ENCODE data around the gene SMPDL3A. TPM values are rescaled to one million over a fixed set of nuclear protein-coding genes. Genes with fewer than 3 reads are reported as not detected.

The SMPDL3A gene
- total and polyA plus RNA-seq, 4 donors: 1.5 to 14.3 (median 6.2) TPM

- H3K4me1 ChIP-seq (ENCODE audit: control insufficient read depth in 1 of 2, insufficient read depth in 2 of 2, low read length in 2 of 2): no peaks in the 10 kb centered on the region
- intact Hi-C loops (cut with DNase I): no loop called here
- H3K27me3 ChIP-seq (ENCODE audit: control insufficient read depth in 1 of 2, insufficient read depth in 2 of 2, low read length in 1 of 2): peaks cover 0 to 2% of the 10 kb centered on the region in 2 donors
- no peaks in the 10 kb centered on the region for H3K36me3 ChIP-seq (ENCODE audit: control insufficient read depth in 1 of 2, insufficient read depth in 2 of 2, low read length in 1 of 2)
- H3K27ac ChIP-seq (ENCODE audit: low read depth in 1 of 2, low read length in 2 of 2): no peak overlapping the region
- H3K4me3 ChIP-seq (ENCODE audit: low read length in 2 of 2): no peak overlapping the region
- WGBS, 2 donors: 93 to 94% methylated on average over 7 of the region's 7 CpGs
- H3K9me3 ChIP-seq (ENCODE audit: control insufficient read depth, low read length): no peaks in the 10 kb centered on the region
- DNase-seq: no peak
- no peak for ATAC-seq (ENCODE audit: low FRiP score)
Measured at GRCh38 chr6:122781716-122782115, 7.3 kb upstream of the SMPDL3A start.

GRCh38 chr6:122783401-122783800 lies 5.7 kb upstream of the SMPDL3A start:
- ATAC-seq (ENCODE audit: low FRiP score) (no peak), DNase-seq (no peak)
- H3K4me1 ChIP-seq (ENCODE audit: control insufficient read depth in 1 of 2, insufficient read depth in 2 of 2, low read length in 2 of 2): no peaks in the 10 kb centered on the region
- H3K27me3 ChIP-seq (ENCODE audit: control insufficient read depth in 1 of 2, insufficient read depth in 2 of 2, low read length in 1 of 2): peaks cover 0 to 2% of the 10 kb centered on the region in 2 donors
- no peaks in the 10 kb centered on the region for H3K36me3 ChIP-seq (ENCODE audit: control insufficient read depth in 1 of 2, insufficient read depth in 2 of 2, low read length in 1 of 2)
- intact Hi-C loops (cut with DNase I): no loop called here
- no peaks in the 10 kb centered on the region for H3K9me3 ChIP-seq (ENCODE audit: control insufficient read depth, low read length)
- 68 to 69% methylated on average over 4 of the region's 4 CpGs for WGBS, 2 donors
- no peak overlapping the region for H3K4me3 ChIP-seq (ENCODE audit: low read length in 2 of 2)
- H3K27ac ChIP-seq (ENCODE audit: low read depth in 1 of 2, low read length in 2 of 2): no peak overlapping the region

GRCh38 chr6:122785891-122786290 lies 3.2 kb upstream of the SMPDL3A start:
- WGBS, 2 donors: 95 to 100% methylated on average over 1 of the region's 1 CpG
- no peak for ATAC-seq (ENCODE audit: low FRiP score)
- DNase-seq: no peak
- intact Hi-C loops (cut with DNase I): no loop called here
- Histone ChIP-seq H3K4me3 (ENCODE audit: low read length in 2 of 2) (no peak overlapping the region), H3K4me1 (ENCODE audit: control insufficient read depth in 1 of 2, insufficient read depth in 2 of 2, low read length in 2 of 2) (no peaks in the 10 kb centered on the region), H3K9me3 (ENCODE audit: control insufficient read depth, low read length) (no peaks in the 10 kb centered on the region), H3K27ac (ENCODE audit: low read depth in 1 of 2, low read length in 2 of 2) (no peak overlapping the region), H3K36me3 (ENCODE audit: control insufficient read depth in 1 of 2, insufficient read depth in 2 of 2, low read length in 1 of 2) (no peaks in the 10 kb centered on the region), H3K27me3 (ENCODE audit: control insufficient read depth in 1 of 2, insufficient read depth in 2 of 2, low read length in 1 of 2) (no peaks in the 10 kb centered on the region)

- intact Hi-C loops (cut with DNase I): no loop called here
- Histone ChIP-seq H3K4me1 (ENCODE audit: control insufficient read depth in 1 of 2, insufficient read depth in 2 of 2, low read length in 2 of 2) (no peaks in the 10 kb centered on the region), H3K36me3 (ENCODE audit: control insufficient read depth in 1 of 2, insufficient read depth in 2 of 2, low read length in 1 of 2) (no peaks in the 10 kb centered on the region), H3K9me3 (ENCODE audit: control insufficient read depth, low read length) (no peaks in the 10 kb centered on the region), H3K27me3 (ENCODE audit: control insufficient read depth in 1 of 2, insufficient read depth in 2 of 2, low read length in 1 of 2) (no peaks in the 10 kb centered on the region), H3K4me3 (ENCODE audit: low read length in 2 of 2) (no peak overlapping the region), H3K27ac (ENCODE audit: low read depth in 1 of 2, low read length in 2 of 2) (no peak overlapping the region)
- WGBS, 2 donors: 65 to 75% methylated on average over 4 of the region's 4 CpGs
- ATAC-seq (ENCODE audit: low FRiP score): no peak
- no peak for DNase-seq
Measured at GRCh38 chr6:122787721-122788120, 1.3 kb upstream of the SMPDL3A start.

DNA sequence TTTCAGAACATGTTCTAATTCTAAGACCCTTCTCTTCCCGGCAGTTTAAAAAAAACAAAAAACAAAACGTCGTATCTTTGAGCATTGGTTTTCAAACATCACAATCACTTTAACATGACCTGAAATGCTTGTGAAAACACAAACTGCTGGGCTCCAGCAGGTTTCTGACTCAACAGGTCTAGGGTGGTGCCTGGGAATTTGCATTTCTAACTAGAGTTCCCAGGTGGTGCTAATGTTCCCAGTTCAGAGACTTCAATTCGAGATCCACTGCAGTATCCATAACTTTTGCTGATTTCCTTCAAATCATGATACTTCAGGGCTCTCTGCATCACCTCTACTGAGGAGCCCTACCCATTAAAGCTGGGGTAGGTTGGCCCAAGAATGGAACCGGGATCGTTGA lies 850 bp upstream of the SMPDL3A start:
- 24 to 32% methylated on average over 6 of the region's 6 CpGs for WGBS, 2 donors

GRCh38 chr6:122788663-122789181 lies 336 bp upstream of the SMPDL3A start:
- WGBS, 2 donors: 10 to 11% methylated on average over 10 of the region's 10 CpGs
- H3K4me1 ChIP-seq (ENCODE audit: control insufficient read depth in 1 of 2, insufficient read depth in 2 of 2, low read length in 2 of 2): no peaks in the 10 kb centered on the region
- peak overlapping the region in 1 of 2 donors; percentile 9 for H3K27ac ChIP-seq (ENCODE audit: low read depth in 1 of 2, low read length in 2 of 2)
- H3K9me3 ChIP-seq (ENCODE audit: control insufficient read depth, low read length): no peaks in the 10 kb centered on the region
- intact Hi-C loops (cut with DNase I): no loop called here
- no peak for DNase-seq
- no peaks in the 10 kb centered on the region for H3K36me3 ChIP-seq (ENCODE audit: control insufficient read depth in 1 of 2, insufficient read depth in 2 of 2, low read length in 1 of 2)
- H3K27me3 ChIP-seq (ENCODE audit: control insufficient read depth in 1 of 2, insufficient read depth in 2 of 2, low read length in 1 of 2): no peaks in the 10 kb centered on the region
- H3K4me3 ChIP-seq (ENCODE audit: low read length in 2 of 2): peak overlapping the region; percentile 54 to 71
- ATAC-seq (ENCODE audit: low FRiP score): no peak

More for the DNA sequence above, 850 bp upstream of the SMPDL3A start:
- DNase-seq (no peak), ATAC-seq (ENCODE audit: low FRiP score) (no peak)
- intact Hi-C loops (cut with DNase I): no loop called here
- H3K4me1 ChIP-seq (ENCODE audit: control insufficient read depth in 1 of 2, insufficient read depth in 2 of 2, low read length in 2 of 2): no peaks in the 10 kb centered on the region
- H3K9me3 ChIP-seq (ENCODE audit: control insufficient read depth, low read length): no peaks in the 10 kb centered on the region
- no peak overlapping the region for H3K27ac ChIP-seq (ENCODE audit: low read depth in 1 of 2, low read length in 2 of 2)
- no peak overlapping the region for H3K4me3 ChIP-seq (ENCODE audit: low read length in 2 of 2)
- no peaks in the 10 kb centered on the region for H3K27me3 ChIP-seq (ENCODE audit: control insufficient read depth in 1 of 2, insufficient read depth in 2 of 2, low read length in 1 of 2)
- no peaks in the 10 kb centered on the region for H3K36me3 ChIP-seq (ENCODE audit: control insufficient read depth in 1 of 2, insufficient read depth in 2 of 2, low read length in 1 of 2)

DNA sequence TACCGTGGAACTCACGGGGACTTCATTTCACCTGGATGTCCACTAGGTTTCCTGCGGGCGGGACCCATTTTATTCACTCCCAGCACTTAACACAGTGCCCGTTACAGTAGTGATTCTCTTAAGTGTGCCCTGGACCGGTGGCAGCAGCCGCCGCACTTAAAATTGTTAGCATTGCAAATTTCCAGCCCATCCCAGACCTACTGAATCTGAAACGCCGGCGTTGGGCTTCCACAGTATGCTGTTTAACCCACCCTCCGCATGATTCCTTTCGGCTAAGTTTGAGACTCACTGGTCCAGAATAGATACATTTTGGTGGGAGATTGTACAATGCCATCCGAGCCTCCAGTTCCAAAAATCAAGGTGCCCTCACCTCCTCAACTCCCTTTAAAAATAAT lies 967 bp downstream of the SMPDL3A start:
- DNase-seq (peak in 1 of 2 donors; percentile 48), ATAC-seq (ENCODE audit: low FRiP score) (no peak)
- H3K9me3 ChIP-seq (ENCODE audit: control insufficient read depth, low read length): no peaks in the 10 kb centered on the region
- WGBS, 2 donors: 4 to 5% methylated on average over 14 of the region's 14 CpGs
- H3K4me3 ChIP-seq (ENCODE audit: low read length in 2 of 2): peak overlapping the region; percentile 54 to 71
- intact Hi-C loops (cut with DNase I): no loop called here
- H3K36me3 ChIP-seq (ENCODE audit: control insufficient read depth in 1 of 2, insufficient read depth in 2 of 2, low read length in 1 of 2): no peaks in the 10 kb centered on the region
- H3K27ac ChIP-seq (ENCODE audit: low read depth in 1 of 2, low read length in 2 of 2): peak overlapping the region in 1 of 2 donors; percentile 7
- no peaks in the 10 kb centered on the region for H3K27me3 ChIP-seq (ENCODE audit: control insufficient read depth in 1 of 2, insufficient read depth in 2 of 2, low read length in 1 of 2)
- no peaks in the 10 kb centered on the region for H3K4me1 ChIP-seq (ENCODE audit: control insufficient read depth in 1 of 2, insufficient read depth in 2 of 2, low read length in 2 of 2)

- no peak for ATAC-seq (ENCODE audit: low FRiP score)
- Histone ChIP-seq H3K27ac (ENCODE audit: low read depth in 1 of 2, low read length in 2 of 2) (no peak overlapping the region), H3K9me3 (ENCODE audit: control insufficient read depth, low read length) (no peaks in the 10 kb centered on the region), H3K36me3 (ENCODE audit: control insufficient read depth in 1 of 2, insufficient read depth in 2 of 2, low read length in 1 of 2) (no peaks in the 10 kb centered on the region), H3K4me1 (ENCODE audit: control insufficient read depth in 1 of 2, insufficient read depth in 2 of 2, low read length in 2 of 2) (no peaks in the 10 kb centered on the region), H3K4me3 (ENCODE audit: low read length in 2 of 2) (peak overlapping the region; percentile 54 to 71), H3K27me3 (ENCODE audit: control insufficient read depth in 1 of 2, insufficient read depth in 2 of 2, low read length in 1 of 2) (no peaks in the 10 kb centered on the region)
- intact Hi-C loops (cut with DNase I): no loop called here
- DNase-seq: no peak
- 74 to 78% methylated on average over 14 of the region's 14 CpGs for WGBS, 2 donors
Measured at GRCh38 chr6:122790423-122791309, 1.6 kb downstream of the SMPDL3A start.

DNA sequence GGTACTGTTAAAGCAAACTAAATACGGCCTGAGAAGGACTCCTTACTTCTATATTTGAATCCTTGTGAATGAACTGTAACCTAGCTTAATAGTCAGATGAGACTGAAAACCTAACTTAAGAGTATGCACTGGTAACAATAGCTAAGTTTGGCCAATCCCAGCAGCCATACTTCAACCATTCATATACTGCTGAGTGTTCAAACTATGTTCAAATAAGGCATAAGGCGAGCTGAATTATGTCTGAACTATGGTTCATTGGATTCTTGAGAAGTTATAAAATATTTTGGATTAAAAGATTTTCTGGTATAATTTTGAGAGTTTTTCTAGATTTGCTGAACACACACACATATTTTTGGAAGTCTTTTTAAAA lies 2.2 kb downstream of the SMPDL3A start:
- no peak for DNase-seq
- Histone ChIP-seq H3K4me1 (ENCODE audit: control insufficient read depth in 1 of 2, insufficient read depth in 2 of 2, low read length in 2 of 2) (no peaks in the 10 kb centered on the region), H3K9me3 (ENCODE audit: control insufficient read depth, low read length) (no peaks in the 10 kb centered on the region), H3K4me3 (ENCODE audit: low read length in 2 of 2) (no peak overlapping the region), H3K36me3 (ENCODE audit: control insufficient read depth in 1 of 2, insufficient read depth in 2 of 2, low read length in 1 of 2) (no peaks in the 10 kb centered on the region), H3K27me3 (ENCODE audit: control insufficient read depth in 1 of 2, insufficient read depth in 2 of 2, low read length in 1 of 2) (no peaks in the 10 kb centered on the region), H3K27ac (ENCODE audit: low read depth in 1 of 2, low read length in 2 of 2) (no peak overlapping the region)
- WGBS, 2 donors: 87 to 91% methylated on average over 2 of the region's 2 CpGs
- intact Hi-C loops (cut with DNase I): no loop called here
- ATAC-seq (ENCODE audit: low FRiP score): no peak
